Left lobe of liver (tissue), 1 donor: Measurements from ENCODE around the gene FALEC. TPM values are rescaled to one million over a fixed set of nuclear protein-coding genes. Genes with fewer than 3 reads are reported as not detected.

ENCODE experiments used
- total RNA-seq: library from RNA; stranded (reverse); gene quantifications from one replicate; pipeline ENCODE4 v1.2.1, GENCODE V29; 2021
- donor health status: DM: no; HTN: yes; CAD: no.

The FALEC gene
- total RNA-seq, 1 donor from 2014 or later, result 0.35 TPM

Other genes starting within 250 kb of the FALEC start
- 88.5 TPM for gene APH1A, start 246.7 kb upstream of the FALEC start, total RNA-seq
- gene C1orf54, start 243.0 kb upstream of the FALEC start, total RNA-seq, result 3.0 TPM
- 5.3 TPM for gene CIART, start 233.2 kb upstream of the FALEC start, total RNA-seq
- 27.0 TPM for gene MRPS21, start 221.9 kb upstream of the FALEC start, total RNA-seq
- gene PRPF3, start 194.2 kb upstream of the FALEC start, total RNA-seq, result 21.3 TPM
- gene RPRD2, start 151.6 kb upstream of the FALEC start, total RNA-seq, result 12.8 TPM
- gene TARS2, start 28.3 kb upstream of the FALEC start, total RNA-seq, result 22.7 TPM
- 15.3 TPM for gene ECM1, start 7.6 kb upstream of the FALEC start, total RNA-seq
- 38.5 TPM for gene ADAMTSL4, start 33.7 kb downstream of the FALEC start, total RNA-seq
- 103 TPM for gene MCL1, start 63.9 kb downstream of the FALEC start, total RNA-seq
- gene ENSA, start 113.9 kb downstream of the FALEC start, total RNA-seq, result 63.4 TPM
- 10.2 TPM for gene GOLPH3L, start 181.4 kb downstream of the FALEC start, total RNA-seq
- 0.13 TPM for gene HORMAD1, start 205.1 kb downstream of the FALEC start, total RNA-seq